Hepatocyte (in vitro differentiated cells): ENCODE measurements around the gene YTHDF2. TPM values are rescaled to one million over a fixed set of nuclear protein-coding genes. Genes with fewer than 3 reads are reported as not detected.
"Not testable (repeated sequence)": the region's sequence is repeated elsewhere in the genome, so short reads cannot be mapped to it uniquely, and the experiment has no call there.

ENCODE experiments used
- DNase-seq: peaks from one replicate; pipeline ENCODE4 v3.0.0-alpha.2; 2016; ENCODE audit warnings: low spot score
- H2AFZ ChIP-seq: fragments of 200-600 bp; sonication (generic); 2 replicates; pipeline ENCODE4 v1.6.0; 2016; ENCODE audit warnings: antibody characterized with exemption, mild to moderate bottlenecking
- H3K27ac ChIP-seq: fragments of 200-600 bp; sonication (generic); 2 replicates; pipeline ENCODE4 v1.5.1; 2016; ENCODE audit warnings: mild to moderate bottlenecking
- H3K27me3 ChIP-seq: fragments of 200-600 bp; sonication (generic); 2 replicates; pipeline ENCODE4 v1.6.1; 2016
- H3K36me3 ChIP-seq: fragments of 200-600 bp; sonication (generic); replicated peaks from 2 replicates; pipeline ENCODE4 v1.5.1; 2016; ENCODE audit warnings: low read depth; ENCODE audit not compliant: insufficient read depth
- H3K4me1 ChIP-seq: fragments of 200-600 bp; sonication (generic); 2 replicates; pipeline ENCODE4 v1.5.1; 2016; ENCODE audit warnings: mild to moderate bottlenecking, moderate library complexity; ENCODE audit not compliant: insufficient read depth
- H3K4me2 ChIP-seq: fragments of 200-600 bp; sonication (generic); 2 replicates; pipeline ENCODE4 v1.6.0; 2016
- H3K4me3 ChIP-seq: fragments of 200-600 bp; sonication (generic); 2 replicates; pipeline ENCODE4 v1.5.1; 2016; ENCODE audit warnings: mild to moderate bottlenecking
- H3K79me2 ChIP-seq: fragments of 200-600 bp; sonication (generic); 2 replicates; pipeline ENCODE4 v1.6.0; 2017; ENCODE audit warnings: mild to moderate bottlenecking
- H3K9me2 ChIP-seq: fragments of 200-600 bp; sonication (generic); replicated peaks from 2 replicates; pipeline ENCODE4 v1.6.0; 2017; ENCODE audit warnings: mild to moderate bottlenecking; ENCODE audit not compliant: insufficient read depth
- H3K9me3 ChIP-seq: fragments of 200-600 bp; sonication (generic); 2 replicates; pipeline ENCODE4 v1.5.1; 2016; ENCODE audit warnings: low read depth, mild to moderate bottlenecking
- H4K20me1 ChIP-seq: fragments of 200-600 bp; sonication (generic); 2 replicates; pipeline ENCODE4 v1.6.0; 2016; ENCODE audit warnings: mild to moderate bottlenecking; ENCODE audit not compliant: insufficient read depth, poor library complexity, severe bottlenecking
- EZH2 ChIP-seq: fragments of 200-600 bp; sonication (generic); IDR thresholded peaks from 2 replicates; pipeline ENCODE4 v1.6.1; 2016; ENCODE audit warnings: antibody characterized with exemption, mild to moderate bottlenecking, borderline replicate concordance
- EZH2phosphoT487 ChIP-seq: fragments of 200-600 bp; sonication (generic); IDR thresholded peaks from one replicate; pipeline ENCODE4 v1.6.1; 2018; ENCODE audit warnings: antibody characterized with exemption, mild to moderate bottlenecking, low read depth, moderate library complexity; ENCODE audit not compliant: unreplicated experiment, severe bottlenecking
- WGBS: methylation state at CpG from one replicate; pipeline ENCODE4 v1.1.6; 2016; ENCODE audit warnings: low lambda C conversion rate; ENCODE audit errors: missing lambda C conversion rate; 5-methylcytosine and 5-hydroxymethylcytosine counted together
- polyA plus RNA-seq: library from polyadenylated mRNA; unstranded; fragments of >200 nt; fragmentation: Nextera tagmentation; extraction: Ambion mirVana; gene quantifications from 2 replicates; pipeline ENCODE4 v1.2.1, GENCODE V29; 2016
- total RNA-seq: library from RNA; depleted of rRNA; stranded (reverse); fragments of >200 nt; gene quantifications from 2 replicates; pipeline ENCODE4 v1.2.3, GENCODE V29; 2014
- TF ChIP-seq, protein P1 (sequence below): fragments of 200-600 bp; sonication (generic); IDR thresholded peaks from 2 replicates; pipeline ENCODE4 v1.5.1; 2016; ENCODE audit warnings: antibody characterized with exemption, mild to moderate bottlenecking; ENCODE audit not compliant: poor library complexity

Gene YTHDF2
- total and polyA plus RNA-seq, 2 experiments from 2014 or later, result 71.9 to 83.3 TPM

GRCh38 chr1:28750330-28750729, 13.6 kb downstream of the YTHDF2 start:
- Histone ChIP-seq H3K27ac (no peak overlapping the region), H3K36me3 (no peaks in the 10 kb centered on the region), H4K20me1 (peaks cover 100% of the 10 kb centered on the region), H3K9me2 (no peaks in the 10 kb centered on the region), H3K27me3 (no peaks in the 10 kb centered on the region), H3K4me1 (peaks cover 44% of the 10 kb centered on the region), H2AFZ (no peak overlapping the region), H3K79me2 (peaks cover 100% of the 10 kb centered on the region), H3K4me3 (no peak overlapping the region), H3K4me2 (peak overlapping the region; percentile 47), H3K9me3 (no peaks in the 10 kb centered on the region)
- 82% methylated on average over 5 of the region's 5 CpGs for WGBS
- TF ChIP-seq EZH2 (no peak), EZH2phosphoT487 (no peak)
- TF ChIP-seq, protein P1, sequence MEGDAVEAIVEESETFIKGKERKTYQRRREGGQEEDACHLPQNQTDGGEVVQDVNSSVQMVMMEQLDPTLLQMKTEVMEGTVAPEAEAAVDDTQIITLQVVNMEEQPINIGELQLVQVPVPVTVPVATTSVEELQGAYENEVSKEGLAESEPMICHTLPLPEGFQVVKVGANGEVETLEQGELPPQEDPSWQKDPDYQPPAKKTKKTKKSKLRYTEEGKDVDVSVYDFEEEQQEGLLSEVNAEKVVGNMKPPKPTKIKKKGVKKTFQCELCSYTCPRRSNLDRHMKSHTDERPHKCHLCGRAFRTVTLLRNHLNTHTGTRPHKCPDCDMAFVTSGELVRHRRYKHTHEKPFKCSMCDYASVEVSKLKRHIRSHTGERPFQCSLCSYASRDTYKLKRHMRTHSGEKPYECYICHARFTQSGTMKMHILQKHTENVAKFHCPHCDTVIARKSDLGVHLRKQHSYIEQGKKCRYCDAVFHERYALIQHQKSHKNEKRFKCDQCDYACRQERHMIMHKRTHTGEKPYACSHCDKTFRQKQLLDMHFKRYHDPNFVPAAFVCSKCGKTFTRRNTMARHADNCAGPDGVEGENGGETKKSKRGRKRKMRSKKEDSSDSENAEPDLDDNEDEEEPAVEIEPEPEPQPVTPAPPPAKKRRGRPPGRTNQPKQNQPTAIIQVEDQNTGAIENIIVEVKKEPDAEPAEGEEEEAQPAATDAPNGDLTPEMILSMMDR, result no peak
- DNase-seq, result no peak

GRCh38 chr1:28750771-28751294, 14.1 kb downstream of the YTHDF2 start:
- not testable (repeated sequence) for H2AFZ ChIP-seq, H3K27me3 ChIP-seq, H3K9me2 ChIP-seq, H3K4me3 ChIP-seq, DNase-seq, H3K36me3 ChIP-seq, H3K9me3 ChIP-seq
- Histone ChIP-seq H3K27ac (peak overlapping the region; percentile 9), H3K79me2 (peaks cover 100% of the 10 kb centered on the region), H3K4me2 (peak overlapping the region; percentile 47), H3K4me1 (peaks cover 49% of the 10 kb centered on the region), H4K20me1 (peaks cover 100% of the 10 kb centered on the region)
- WGBS, result 78% methylated on average over 7 of the region's 8 CpGs

- Histone ChIP-seq H3K4me1 (peaks cover 56% of the 10 kb centered on the region), H2AFZ (no peak overlapping the region), H3K4me2 (peak overlapping the region; percentile 47), H4K20me1 (peaks cover 100% of the 10 kb centered on the region), H3K27me3 (no peaks in the 10 kb centered on the region), H3K36me3 (no peaks in the 10 kb centered on the region), H3K27ac (peak overlapping the region; percentile 9), H3K9me2 (no peaks in the 10 kb centered on the region), H3K4me3 (no peak overlapping the region), H3K9me3 (no peaks in the 10 kb centered on the region), H3K79me2 (peaks cover 100% of the 10 kb centered on the region)
- no peak for DNase-seq
- TF ChIP-seq, protein P1, result no peak
- TF ChIP-seq EZH2phosphoT487, result no peak
- TF ChIP-seq EZH2, result no peak
- WGBS, result 19% methylated on average over 2 of the region's 2 CpGs
Observed at GRCh38 chr1:28751315-28752060, 14.7 kb downstream of the YTHDF2 start.

DNA sequence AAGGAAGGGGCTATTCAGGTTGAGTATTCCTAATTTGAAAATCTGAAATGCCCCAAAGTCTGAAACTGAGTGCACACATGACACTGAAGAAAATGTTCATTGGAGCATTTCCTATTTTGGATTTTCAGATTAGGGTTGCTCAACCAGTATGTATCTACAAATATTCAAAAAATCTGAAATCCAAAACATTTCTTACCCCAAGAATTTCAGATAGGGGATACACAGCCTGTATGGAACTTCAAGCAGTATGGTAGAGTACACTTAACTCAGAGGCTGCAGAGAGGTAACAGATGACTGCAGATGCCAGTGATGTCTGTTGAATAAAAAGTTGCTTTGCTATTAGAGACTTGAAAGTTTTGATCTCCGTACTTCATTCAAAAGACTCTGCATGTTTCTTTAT, 19.0 kb downstream of the YTHDF2 start:
- whole genome bisulfite sequencing, result 61% methylated on average over 1 of the region's 1 CpG
- peak overlapping the region; percentile 59 for H3K4me2 ChIP-seq
- peaks cover 39% of the 10 kb centered on the region for H3K4me1 ChIP-seq

More for the DNA sequence above, 19.0 kb downstream of the YTHDF2 start:
- no peak for TF ChIP-seq EZH2
- TF ChIP-seq, protein P1, result no peak
- TF ChIP-seq EZH2phosphoT487, result no peak
- Histone ChIP-seq H3K79me2 (peaks cover 100% of the 10 kb centered on the region), H3K4me3 (no peak overlapping the region), H3K27me3 (no peaks in the 10 kb centered on the region), H3K27ac (peak overlapping the region; percentile 4), H3K36me3 (no peaks in the 10 kb centered on the region), H4K20me1 (peaks cover 100% of the 10 kb centered on the region), H3K9me2 (no peaks in the 10 kb centered on the region), H2AFZ (no peak overlapping the region), H3K9me3 (no peaks in the 10 kb centered on the region)
- DNase-seq, result no peak
